Adrenal gland (tissue), 12 donors: ENCODE data around the gene FMN2. TPM values are rescaled to one million over a fixed set of nuclear protein-coding genes. Genes with fewer than 3 reads are reported as not detected.

Source experiments
- DNase-seq, 7 donors: peaks; one replicate each; pipeline ENCODE4 v3.0.0-alpha.2; 2019 to 2020
- H3K27ac ChIP-seq, 5 donors: fragments of 200-600 bp; sonication (generic) in 4 of 5; 1 replicate in 3 of 5; 2 replicates in 2 of 5; pipeline versions ENCODE4 v1.5.1 to v1.8.0; 2016 to 2020; ENCODE audit warnings: mild to moderate bottlenecking in 1 of 5
- H3K27me3 ChIP-seq: fragments of 200-600 bp; 2 replicates; pipeline ENCODE4 v1.8.0; 2021
- H3K36me3 ChIP-seq, 2 donors: fragments of 200-600 bp; replicated peaks in 1 of 2; 1 replicate in 1 of 2; 2 replicates in 1 of 2; pipeline versions ENCODE4 v1.5.1 to v1.8.0; 2018 to 2022
- H3K4me1 ChIP-seq, 2 donors: fragments of 200-600 bp; replicated peaks in 1 of 2; 1 replicate in 1 of 2; 2 replicates in 1 of 2; pipeline versions ENCODE4 v1.5.1 to v1.8.0; 2018 to 2021
- H3K4me3 ChIP-seq, 4 donors: fragments of 200-600 bp; sonication (generic) in 3 of 4; one replicate each; pipeline ENCODE4 v1.5.1; 2016 to 2018
- H3K9me3 ChIP-seq, 3 donors: fragments of 200-600 bp; sonication (generic) in 1 of 3; replicated peaks in 1 of 3; 1 replicate in 2 of 3; 2 replicates in 1 of 3; pipeline versions ENCODE4 v1.5.1 to v1.8.0; 2016 to 2021
- POLR2A ChIP-seq, 2 donors: fragments of 450-650 bp; IDR thresholded peaks; one replicate each; pipeline ENCODE4 v1.6.1; 2017; ENCODE audit warnings: antibody characterized with exemption in 2 of 2, mild to moderate bottlenecking in 2 of 2, moderate library complexity in 1 of 2
- WGBS, 4 donors: extraction: QIAGEN DNeasy Blood & Tissue Kit in 2 of 4; methylation state at CpG; one replicate each; pipeline versions ENCODE4 v1.1.5 to v1.1.7; 2013 to 2017; 5-methylcytosine and 5-hydroxymethylcytosine counted together
- intact Hi-C, 2 donors: fragments of 100-400 bp; cut with DNase I; formaldehyde crosslinking; loops; one replicate each; pipeline versions ENCODE4 v1.14.1 to v1.15.0; 2022 to 2023
- polyA plus RNA-seq, 3 donors: library from polyadenylated mRNA; stranded (reverse); fragments of 200-250 nt in 2 of 3; fragments of 350-450 nt in 1 of 3; fragmentation: Illumina TruSeq in 1 of 3; extraction: RNeasy Lipid Tissue Mini Kit (QIAGEN cat#74804) in 1 of 3; gene quantifications; one replicate each; pipeline ENCODE4 v1.2.3, GENCODE V29; 2013 to 2014
- total RNA-seq, 9 donors: library from RNA; depleted of rRNA in 4 of 9; stranded (reverse); fragments of >200 nt in 4 of 9; fragments of 120-200 nt in 1 of 9; fragmentation: NEBNext Ultra II Directional in 1 of 9; extraction: Animal tissue kit (Norgen Biotek cat#: 25700) in 1 of 9; gene quantifications; one replicate each; pipeline versions ENCODE4 v1.1.0 to v1.2.4, GENCODE V29; 2013 to 2023
- TF ChIP-seq, protein P1 (sequence below), 6 experiments: fragments of 450-650 bp in 4 of 6; fragments of 200-600 bp in 2 of 6; sonication (generic) in 1 of 6; IDR thresholded peaks; 1 replicate in 5 of 6; 2 replicates in 1 of 6; pipeline versions ENCODE4 v1.5.1 to v1.8.0; 2016 to 2021; ENCODE audit warnings: antibody characterized with exemption in 6 of 6, mild to moderate bottlenecking in 2 of 6, moderate library complexity in 1 of 6
- donor health status: healthy with polysubstance abuse.
- donor health status: Bipolar disorder and iron deficiency.
- donor health status: DM: yes; HTN: yes; CAD: no.
- donor health status: DM: no; HTN: no; CAD: no.
- donor health status: DM: no; HTN: no; CAD: no.
- donor health status: DM: yes; HTN: yes; CAD: no.

FMN2 gene
- total and polyA plus RNA-seq, 12 donors, result 0.69 to 9.8 (median 3.1) TPM

DNA sequence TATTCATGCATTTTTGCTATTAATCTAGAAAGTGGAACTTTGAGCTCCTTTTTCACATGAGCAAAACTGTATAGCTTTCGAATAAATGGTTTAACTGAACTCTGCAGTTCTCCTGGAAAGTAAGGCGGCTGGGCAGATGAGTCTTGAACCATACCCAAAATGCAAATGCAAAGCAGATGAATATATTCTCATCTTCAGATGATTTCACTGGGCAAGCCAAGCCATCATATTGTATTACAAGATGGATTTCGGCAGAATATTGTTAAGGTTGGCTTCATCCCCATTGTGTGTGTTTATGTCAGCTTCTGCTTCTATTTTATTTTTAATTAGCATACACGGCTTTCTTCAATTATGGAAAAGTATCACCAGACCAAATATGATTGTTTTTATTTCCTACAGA lies 310.6 kb downstream of the FMN2 start:
- peaks cover 0 to 4% (median 0%) of the 10 kb centered on the region in 3 donors for H3K9me3 ChIP-seq
- H3K4me1 ChIP-seq, result no peaks in the 10 kb centered on the region
- 74 to 84% (median 81%) methylated on average over 4 of the region's 4 CpGs for WGBS, 4 donors
- H3K27ac ChIP-seq, result no peak overlapping the region
- DNase-seq, result no peak
- intact Hi-C loops, result no loop called here
- H3K36me3 ChIP-seq, result no peaks in the 10 kb centered on the region
- no peak overlapping the region for H3K4me3 ChIP-seq
- TF ChIP-seq, protein P1, sequence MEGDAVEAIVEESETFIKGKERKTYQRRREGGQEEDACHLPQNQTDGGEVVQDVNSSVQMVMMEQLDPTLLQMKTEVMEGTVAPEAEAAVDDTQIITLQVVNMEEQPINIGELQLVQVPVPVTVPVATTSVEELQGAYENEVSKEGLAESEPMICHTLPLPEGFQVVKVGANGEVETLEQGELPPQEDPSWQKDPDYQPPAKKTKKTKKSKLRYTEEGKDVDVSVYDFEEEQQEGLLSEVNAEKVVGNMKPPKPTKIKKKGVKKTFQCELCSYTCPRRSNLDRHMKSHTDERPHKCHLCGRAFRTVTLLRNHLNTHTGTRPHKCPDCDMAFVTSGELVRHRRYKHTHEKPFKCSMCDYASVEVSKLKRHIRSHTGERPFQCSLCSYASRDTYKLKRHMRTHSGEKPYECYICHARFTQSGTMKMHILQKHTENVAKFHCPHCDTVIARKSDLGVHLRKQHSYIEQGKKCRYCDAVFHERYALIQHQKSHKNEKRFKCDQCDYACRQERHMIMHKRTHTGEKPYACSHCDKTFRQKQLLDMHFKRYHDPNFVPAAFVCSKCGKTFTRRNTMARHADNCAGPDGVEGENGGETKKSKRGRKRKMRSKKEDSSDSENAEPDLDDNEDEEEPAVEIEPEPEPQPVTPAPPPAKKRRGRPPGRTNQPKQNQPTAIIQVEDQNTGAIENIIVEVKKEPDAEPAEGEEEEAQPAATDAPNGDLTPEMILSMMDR (IDR thresholded peaks at IDR 0.05), result no peak
- TF ChIP-seq POLR2A (IDR thresholded peaks at IDR 0.05), result no peak
- H3K27me3 ChIP-seq, result no peaks in the 10 kb centered on the region

DNA sequence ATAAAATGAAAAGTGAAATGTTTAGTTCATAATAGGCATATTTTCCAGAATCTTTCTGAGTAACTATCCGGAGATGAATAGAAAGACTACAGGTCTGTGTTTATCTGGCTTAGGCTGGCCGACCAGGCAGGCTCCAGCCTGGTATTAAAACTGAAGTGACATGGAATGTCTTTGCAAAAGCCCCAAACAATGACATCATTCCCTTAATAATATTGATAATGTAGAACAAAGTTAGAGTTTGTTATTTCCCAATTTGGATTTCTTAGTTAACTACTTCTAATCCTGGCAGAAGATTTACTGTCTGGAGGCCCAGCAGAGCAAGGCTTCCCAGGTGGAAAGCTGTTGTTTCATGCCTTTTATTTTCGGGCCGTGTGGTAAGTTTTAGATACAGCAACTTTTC lies 312.6 kb downstream of the FMN2 start:
- no peak overlapping the region for H3K4me3 ChIP-seq
- intact Hi-C loops, result no loop called here
- WGBS, 4 donors, result 54 to 59% (median 55%) methylated on average over 4 of the region's 4 CpGs
- H3K27ac ChIP-seq, result no peak overlapping the region
- H3K27me3 ChIP-seq, result no peaks in the 10 kb centered on the region
- no peak for TF ChIP-seq POLR2A (IDR thresholded peaks at IDR 0.05)
- TF ChIP-seq, protein P1 (IDR thresholded peaks at IDR 0.05), result no peak
- DNase-seq, result no peak
- H3K9me3 ChIP-seq, result peaks cover 0 to 4% (median 0%) of the 10 kb centered on the region in 3 donors
- H3K4me1 ChIP-seq, result no peaks in the 10 kb centered on the region
- H3K36me3 ChIP-seq, result no peaks in the 10 kb centered on the region

- peaks cover 0 to 4% (median 0%) of the 10 kb centered on the region in 3 donors for H3K9me3 ChIP-seq
- WGBS, 4 donors, result 77 to 88% (median 85%) methylated on average over 12 of the region's 12 CpGs
Observed at GRCh38 chr1:240405751-240406150, 314.1 kb downstream of the FMN2 start.

DNA sequence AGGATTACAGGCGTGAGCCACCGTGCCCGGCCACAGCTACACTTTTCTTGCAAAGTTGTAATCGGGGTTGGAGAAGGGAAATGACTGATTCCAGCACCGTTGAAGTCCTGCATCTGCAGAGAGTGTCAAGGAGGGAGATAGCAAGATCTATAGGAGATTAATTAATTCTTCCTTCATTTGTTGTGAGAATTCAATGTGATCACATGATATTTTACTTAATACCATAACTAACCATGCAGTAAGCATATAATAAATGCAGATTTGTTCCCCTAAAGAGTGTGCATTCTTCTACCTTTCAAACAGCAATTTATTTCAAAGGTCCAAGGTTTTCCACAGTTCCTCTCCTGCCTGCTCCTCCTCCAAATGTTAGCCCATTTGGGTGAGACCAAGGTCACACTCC lies 315.7 kb downstream of the FMN2 start:
- TF ChIP-seq, protein P1 (IDR thresholded peaks at IDR 0.05), result no peak
- TF ChIP-seq POLR2A (IDR thresholded peaks at IDR 0.05), result no peak
- Histone ChIP-seq H3K4me3 (no peak overlapping the region), H3K36me3 (no peaks in the 10 kb centered on the region), H3K27me3 (no peaks in the 10 kb centered on the region), H3K4me1 (no peaks in the 10 kb centered on the region), H3K27ac (no peak overlapping the region), H3K9me3 (peaks cover 0 to 4% (median 0%) of the 10 kb centered on the region in 3 donors)
- DNase-seq, result no peak
- intact Hi-C loops, result no loop called here
- WGBS, 4 donors, result 73 to 90% (median 88%) methylated on average over 5 of the region's 5 CpGs

More at GRCh38 chr1:240405751-240406150, 314.1 kb downstream of the FMN2 start:
- Histone ChIP-seq H3K4me3 (no peak overlapping the region), H3K36me3 (no peaks in the 10 kb centered on the region), H3K27me3 (no peaks in the 10 kb centered on the region), H3K4me1 (no peaks in the 10 kb centered on the region), H3K27ac (no peak overlapping the region)
- TF ChIP-seq, protein P1 (IDR thresholded peaks at IDR 0.05), result no peak
- no peak for TF ChIP-seq POLR2A (IDR thresholded peaks at IDR 0.05)
- intact Hi-C loops, result no loop called here
- DNase-seq, result no peak
